ENCODE results near the gene ETNPPL. TPM values are rescaled to one million over a fixed set of nuclear protein-coding genes. Genes with fewer than 3 reads are reported as not detected.

ETNPPL gene
- polyA plus RNA-seq, 3 donors = not detected

- H3K4me3 Mint-ChIP-seq = no peak overlapping the region
- Histone ChIP-seq H2AFZ (ENCODE audit: insufficient read depth, low read depth, low read length, poor library complexity, severe bottlenecking) (no peak overlapping the region), H3K4me1 (ENCODE audit: control insufficient read depth in 1 of 2, insufficient read depth in 2 of 2, low read length in 2 of 2) (no peaks in the 10 kb centered on the region), H4K20me1 (ENCODE audit: insufficient read depth, low read length) (no peaks in the 10 kb centered on the region), H3K9me3 (replicated peaks in 1 of 2; ENCODE audit: control insufficient read depth in 1 of 2, insufficient read depth in 1 of 2, low read length in 2 of 2) (no peaks in the 10 kb centered on the region), H3K4me3 (replicated peaks in 1 of 3; ENCODE audit: low read depth in 2 of 3, low read length in 3 of 3) (no peak overlapping the region), H3K9ac (ENCODE audit: insufficient read depth, low read length, poor library complexity, severe bottlenecking) (no peak overlapping the region), H3K27ac (ENCODE audit: low read depth in 1 of 2, low read length in 2 of 2) (no peak overlapping the region), H3K79me2 (ENCODE audit: insufficient read depth, low read length) (no peaks in the 10 kb centered on the region), H3K4me2 (replicated peaks; ENCODE audit: extremely low read depth, low read length, poor library complexity, severe bottlenecking) (no peak overlapping the region), H3K36me3 (replicated peaks in 1 of 2; ENCODE audit: control insufficient read depth in 1 of 2, insufficient read depth in 2 of 2, low read length in 2 of 2) (no peaks in the 10 kb centered on the region), H3K27me3 (ENCODE audit: control insufficient read depth in 2 of 2, insufficient read depth in 2 of 2, low read length in 2 of 2) (no peaks in the 10 kb centered on the region)
- intact Hi-C loops (cut with micrococcal nuclease) = no loop called here
- no peaks in the 10 kb centered on the region for H3K36me3 Mint-ChIP-seq
- H3K27me3 Mint-ChIP-seq (ENCODE audit: low read depth in 3 of 3) = peaks cover 2 to 6% (median 4%) of the 10 kb centered on the region in 3 donors
- TF ChIP-seq CTCF (IDR thresholded peaks at IDR 0.05) = no peak
- no peak for DNase-seq
- H3K27ac Mint-ChIP-seq = no peak overlapping the region
- H3K4me1 Mint-ChIP-seq = no peaks in the 10 kb centered on the region
- peaks cover 0 to 4% (median 0%) of the 10 kb centered on the region in 7 donors for H3K9me3 Mint-ChIP-seq
- 75% methylated on average over 1 of the region's 1 CpG for WGBS (ENCODE audit: insufficient coverage)
Observed at GRCh38 chr4:108793415-108793814, 30.6 kb upstream of the ETNPPL start.

- no peak for TF ChIP-seq CTCF (IDR thresholded peaks at IDR 0.05)
- Histone ChIP-seq H3K4me1 (ENCODE audit: control insufficient read depth in 1 of 2, insufficient read depth in 2 of 2, low read length in 2 of 2) (no peaks in the 10 kb centered on the region), H3K9me3 (replicated peaks in 1 of 2; ENCODE audit: control insufficient read depth in 1 of 2, insufficient read depth in 1 of 2, low read length in 2 of 2) (no peaks in the 10 kb centered on the region), H4K20me1 (ENCODE audit: insufficient read depth, low read length) (no peaks in the 10 kb centered on the region), H3K27ac (ENCODE audit: low read depth in 1 of 2, low read length in 2 of 2) (no peak overlapping the region), H2AFZ (ENCODE audit: insufficient read depth, low read depth, low read length, poor library complexity, severe bottlenecking) (no peak overlapping the region), H3K36me3 (replicated peaks in 1 of 2; ENCODE audit: control insufficient read depth in 1 of 2, insufficient read depth in 2 of 2, low read length in 2 of 2) (no peaks in the 10 kb centered on the region), H3K4me3 (replicated peaks in 1 of 3; ENCODE audit: low read depth in 2 of 3, low read length in 3 of 3) (no peak overlapping the region), H3K79me2 (ENCODE audit: insufficient read depth, low read length) (no peaks in the 10 kb centered on the region), H3K9ac (ENCODE audit: insufficient read depth, low read length, poor library complexity, severe bottlenecking) (no peak overlapping the region), H3K27me3 (ENCODE audit: control insufficient read depth in 2 of 2, insufficient read depth in 2 of 2, low read length in 2 of 2) (no peaks in the 10 kb centered on the region), H3K4me2 (replicated peaks; ENCODE audit: extremely low read depth, low read length, poor library complexity, severe bottlenecking) (no peak overlapping the region)
- H3K36me3 Mint-ChIP-seq = no peaks in the 10 kb centered on the region
- no peak overlapping the region for H3K4me3 Mint-ChIP-seq
- WGBS (ENCODE audit: insufficient coverage) = 98% methylated on average over 7 of the region's 9 CpGs
- peaks cover 0 to 2% (median 0%) of the 10 kb centered on the region in 7 donors for H3K9me3 Mint-ChIP-seq
- no peaks in the 10 kb centered on the region for H3K4me1 Mint-ChIP-seq
- intact Hi-C loops (cut with micrococcal nuclease) = no loop called here
- DNase-seq = no peak
- H3K27me3 Mint-ChIP-seq (ENCODE audit: low read depth in 3 of 3) = peaks cover 4 to 8% (median 6%) of the 10 kb centered on the region in 3 donors
- no peak overlapping the region for H3K27ac Mint-ChIP-seq
Observed at GRCh38 chr4:108788731-108789130, 25.9 kb upstream of the ETNPPL start.

Measured in CD14-positive monocyte (primary cell).